ENCODE measurements around the gene REP15.

The REP15 gene

DNA sequence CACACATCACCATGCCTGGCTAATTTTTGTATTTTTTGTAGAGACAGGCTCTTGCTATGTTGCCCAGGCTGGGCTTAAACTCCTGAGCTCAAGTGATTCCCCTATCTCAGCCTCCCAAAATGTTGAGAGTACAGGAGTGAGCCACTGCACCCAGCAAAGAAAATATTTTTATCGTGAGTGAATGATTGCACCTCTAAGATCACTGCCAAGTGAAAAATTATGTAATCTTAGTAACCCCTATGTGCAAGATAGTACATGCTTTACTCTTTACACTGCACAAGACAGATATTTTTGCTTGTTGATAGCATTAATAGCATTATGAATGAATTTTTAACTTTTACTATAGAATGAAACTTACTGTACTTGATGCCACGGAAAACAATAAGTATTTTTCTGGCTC, 11.0 kb downstream of the REP15 start:
- no peak for TF ChIP-seq CTCF (IDR thresholded peaks at IDR 0.05; ENCODE audit: borderline replicate concordance, control extremely low read depth, extremely low read depth, insufficient read depth, missing control alignments)
- in situ Hi-C loops (cut with MboI; ENCODE audit: low sequenced_read_pairs, unreplicated experiment) = no loop called here
- no peak for DNase-seq (ENCODE audit: low spot score)

GRCh38 chr12:27709212-27709931, 13.1 kb downstream of the REP15 start:
- DNase-seq (ENCODE audit: low spot score) = no peak
- TF ChIP-seq CTCF (IDR thresholded peaks at IDR 0.05; ENCODE audit: borderline replicate concordance, control extremely low read depth, extremely low read depth, insufficient read depth, missing control alignments) = no peak
- in situ Hi-C loops (cut with MboI; ENCODE audit: low sequenced_read_pairs, unreplicated experiment) = no loop called here

- in situ Hi-C loops (cut with MboI; ENCODE audit: low sequenced_read_pairs, unreplicated experiment) = no loop called here
- peak; percentile 16 for DNase-seq (ENCODE audit: low spot score)
- no peak for TF ChIP-seq CTCF (IDR thresholded peaks at IDR 0.05; ENCODE audit: borderline replicate concordance, control extremely low read depth, extremely low read depth, insufficient read depth, missing control alignments)
These were observed 13.8 kb downstream of the REP15 start for GRCh38 chr12:27709932-27710591.

DNA sequence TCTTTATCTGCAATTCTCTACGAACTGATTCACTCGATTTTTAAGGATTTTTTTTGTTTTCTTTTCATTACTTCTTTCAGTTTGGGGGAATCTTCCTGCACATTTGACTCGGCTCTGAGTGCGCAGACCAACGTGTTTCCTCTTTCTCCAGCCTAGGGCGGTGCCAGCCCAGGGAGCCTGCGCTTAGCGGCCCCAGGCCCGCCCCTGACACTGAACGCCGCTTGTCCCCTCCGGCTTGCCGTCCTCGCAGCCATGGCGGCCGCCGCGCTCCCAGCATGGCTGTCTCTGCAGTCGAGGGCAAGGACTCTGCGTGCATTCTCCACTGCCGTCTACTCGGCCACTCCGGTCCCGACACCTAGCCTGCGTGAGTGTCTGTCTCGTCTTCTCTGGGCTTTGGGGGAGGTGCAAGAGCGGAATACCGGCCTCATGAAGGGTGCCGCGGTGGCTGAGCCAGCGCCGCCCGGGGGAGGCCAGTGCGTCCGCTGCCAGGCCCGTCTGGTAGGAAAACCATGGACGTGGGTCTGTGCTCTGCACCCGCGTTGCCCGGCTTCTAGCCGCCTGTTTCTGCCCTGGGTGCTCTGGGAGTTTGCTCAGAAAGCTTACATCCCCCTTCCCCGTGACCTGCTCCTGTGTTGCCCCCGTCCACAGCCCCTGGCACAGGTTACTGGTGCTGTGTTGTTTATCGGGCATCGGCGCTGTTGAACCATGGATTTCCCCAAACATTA, 14.5 kb downstream of the REP15 start, which contains the start of gene MRPS35:
Gene MRPS35, plus strand, starts transcription at position 241 of the 725 bp plus-strand sequence. Its CDS starts 12 bp downstream, at position 253.
- in situ Hi-C loops (cut with MboI; ENCODE audit: low sequenced_read_pairs, unreplicated experiment) = no loop called here
- TF ChIP-seq CTCF (IDR thresholded peaks at IDR 0.05; ENCODE audit: borderline replicate concordance, control extremely low read depth, extremely low read depth, insufficient read depth, missing control alignments) = no peak
- peak; percentile 92 for DNase-seq (ENCODE audit: low spot score)

- in situ Hi-C loops (cut with MboI; ENCODE audit: low sequenced_read_pairs, unreplicated experiment) = no loop called here
- peak; percentile 47 for DNase-seq (ENCODE audit: low spot score)
- no peak for TF ChIP-seq CTCF (IDR thresholded peaks at IDR 0.05; ENCODE audit: borderline replicate concordance, control extremely low read depth, extremely low read depth, insufficient read depth, missing control alignments)
These were observed 15.1 kb downstream of the REP15 start for GRCh38 chr12:27711317-27711682.

DNA sequence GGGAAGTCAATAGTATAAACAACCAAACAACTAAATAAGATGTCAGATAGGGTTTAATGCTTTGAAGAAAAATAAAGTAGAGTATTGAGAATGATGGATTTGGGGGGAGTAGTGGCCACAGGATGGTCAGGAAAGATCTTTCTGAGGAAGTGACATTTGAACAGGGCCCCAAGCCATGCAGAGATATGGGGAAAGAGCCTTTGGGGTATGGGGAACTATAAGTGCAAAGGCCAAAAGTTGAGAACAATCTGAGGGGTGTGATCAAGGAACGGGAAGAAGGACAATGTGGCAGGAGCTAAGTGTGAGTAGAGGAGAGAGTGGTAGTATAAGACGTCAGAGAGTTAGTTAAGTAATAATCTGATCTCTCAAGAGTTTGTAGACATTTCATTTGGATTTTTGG, 15.7 kb downstream of the REP15 start:
- no peak for DNase-seq (ENCODE audit: low spot score)
- TF ChIP-seq CTCF (IDR thresholded peaks at IDR 0.05; ENCODE audit: borderline replicate concordance, control extremely low read depth, extremely low read depth, insufficient read depth, missing control alignments) = no peak
- in situ Hi-C loops (cut with MboI; ENCODE audit: low sequenced_read_pairs, unreplicated experiment) = no loop called here
